Measurements from ENCODE around the gene ZCCHC2.

- no peak for TF ChIP-seq CTCF (conservative IDR thresholded peaks at IDR 0.05; ENCODE audit: low read depth, low read length)
- no peak for TF ChIP-seq BHLHE40 (IDR thresholded peaks at IDR 0.05; ENCODE audit: low read depth, low read length)
- no peak for TF ChIP-seq RAD21 (IDR thresholded peaks at IDR 0.05; ENCODE audit: low read length)
- TF ChIP-seq RFX5 (IDR thresholded peaks at IDR 0.05; ENCODE audit: low read depth, low read length): no peak
- no peak for TF ChIP-seq FOS (IDR thresholded peaks at IDR 0.05; ENCODE audit: low read depth, low read length)
- TF ChIP-seq MAFK (IDR thresholded peaks at IDR 0.05; ENCODE audit: low read depth, low read length): no peak
- no peak for TF ChIP-seq CEBPB (IDR thresholded peaks at IDR 0.05; ENCODE audit: low read depth, low read length)
- no peak for TF ChIP-seq USF2 (IDR thresholded peaks at IDR 0.05; ENCODE audit: low read depth, low read length)
- TF ChIP-seq POLR2A (IDR thresholded peaks at IDR 0.05; ENCODE audit: low read depth, low read length): no peak
- no peak for TF ChIP-seq SMC3 (IDR thresholded peaks at IDR 0.05; ENCODE audit: low read depth, low read length)
- TF ChIP-seq RCOR1 (IDR thresholded peaks at IDR 0.05; ENCODE audit: insufficient replicate concordance, low read length): no peak
- no peak for TF ChIP-seq MAZ (IDR thresholded peaks at IDR 0.05; ENCODE audit: borderline replicate concordance, low read depth, low read length)
- TF ChIP-seq, protein P1, sequence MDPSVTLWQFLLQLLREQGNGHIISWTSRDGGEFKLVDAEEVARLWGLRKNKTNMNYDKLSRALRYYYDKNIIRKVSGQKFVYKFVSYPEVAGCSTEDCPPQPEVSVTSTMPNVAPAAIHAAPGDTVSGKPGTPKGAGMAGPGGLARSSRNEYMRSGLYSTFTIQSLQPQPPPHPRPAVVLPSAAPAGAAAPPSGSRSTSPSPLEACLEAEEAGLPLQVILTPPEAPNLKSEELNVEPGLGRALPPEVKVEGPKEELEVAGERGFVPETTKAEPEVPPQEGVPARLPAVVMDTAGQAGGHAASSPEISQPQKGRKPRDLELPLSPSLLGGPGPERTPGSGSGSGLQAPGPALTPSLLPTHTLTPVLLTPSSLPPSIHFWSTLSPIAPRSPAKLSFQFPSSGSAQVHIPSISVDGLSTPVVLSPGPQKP (IDR thresholded peaks at IDR 0.05; ENCODE audit: borderline replicate concordance, low read depth, low read length): no peak
- no peak for TF ChIP-seq NFE2L2 (IDR thresholded peaks at IDR 0.05; ENCODE audit: low read depth, low read length)
These were observed 64.1 kb downstream of the ZCCHC2 start for GRCh38 chr18:62586781-62587487.

Data from IMR-90 (cell line).